HG03060 (cell line): ENCODE measurements around the gene HADHB.
"Not testable (repeated sequence)": the region's sequence is repeated elsewhere in the genome, so short reads cannot be mapped to it uniquely, and the experiment has no call there.

Experiments
- ATAC-seq: cut with Tn5 transposase; IDR thresholded peaks from one replicate; pipeline ENCODE4 v1.9.1; 2021; ENCODE audit warnings: low read depth, moderate number of reproducible peaks; ENCODE audit not compliant: unreplicated experiment

HADHB gene

DNA sequence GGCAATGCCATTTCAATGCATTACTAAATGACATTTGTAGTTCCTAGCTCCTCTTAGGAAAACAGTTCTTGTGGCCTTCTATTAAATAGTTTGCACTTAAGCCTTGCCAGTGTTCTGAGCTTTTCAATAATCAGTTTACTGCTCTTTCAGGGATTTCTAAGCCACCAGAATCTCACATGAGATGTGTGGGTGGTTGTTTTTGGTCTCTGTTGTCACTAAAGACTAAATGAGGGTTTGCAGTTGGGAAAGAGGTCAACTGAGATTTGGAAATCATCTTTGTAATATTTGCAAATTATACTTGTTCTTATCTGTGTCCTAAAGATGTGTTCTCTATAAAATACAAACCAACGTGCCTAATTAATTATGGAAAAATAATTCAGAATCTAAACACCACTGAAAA lies 45.3 kb downstream of the HADHB start:
- no peak for ATAC-seq

DNA sequence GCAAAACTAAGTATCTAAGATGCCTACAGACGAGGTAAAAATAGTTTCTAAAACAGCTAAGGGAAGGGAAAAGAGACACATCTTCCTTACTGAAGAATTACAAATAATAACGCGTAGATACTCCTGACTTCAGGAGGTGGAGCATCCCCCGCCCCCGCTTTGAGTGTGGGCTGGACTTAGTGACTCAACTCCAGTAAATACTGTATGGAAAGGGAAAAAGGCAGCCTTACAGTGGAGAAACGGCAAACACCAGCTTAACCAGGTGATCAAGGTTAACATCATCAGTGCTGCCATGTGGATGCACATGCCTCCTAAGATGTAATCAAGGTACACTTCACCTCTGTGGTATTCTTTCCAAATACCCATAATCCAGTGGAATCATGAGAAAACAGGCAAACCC lies 47.9 kb downstream of the HADHB start:
- ATAC-seq: no peak

DNA sequence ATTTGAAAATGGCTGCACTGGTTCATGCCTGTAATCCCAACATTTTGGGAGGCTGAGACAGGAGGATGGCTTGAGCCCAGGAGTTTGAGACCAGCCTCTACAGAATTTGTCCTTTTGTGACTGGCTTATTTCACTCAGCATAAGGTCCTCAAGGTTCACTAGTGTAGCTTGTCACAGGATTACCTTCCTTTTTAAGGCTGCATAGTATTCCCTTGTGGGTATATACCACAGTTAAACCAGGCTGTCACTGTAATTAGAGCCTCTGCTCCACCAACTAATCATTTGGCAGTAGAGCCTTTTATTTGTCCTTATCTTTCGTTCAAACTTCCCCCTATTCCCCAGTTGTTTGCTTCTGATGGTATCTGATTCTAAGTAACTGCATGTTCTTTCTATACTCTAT lies 50.8 kb downstream of the HADHB start:
- no peak for ATAC-seq

DNA sequence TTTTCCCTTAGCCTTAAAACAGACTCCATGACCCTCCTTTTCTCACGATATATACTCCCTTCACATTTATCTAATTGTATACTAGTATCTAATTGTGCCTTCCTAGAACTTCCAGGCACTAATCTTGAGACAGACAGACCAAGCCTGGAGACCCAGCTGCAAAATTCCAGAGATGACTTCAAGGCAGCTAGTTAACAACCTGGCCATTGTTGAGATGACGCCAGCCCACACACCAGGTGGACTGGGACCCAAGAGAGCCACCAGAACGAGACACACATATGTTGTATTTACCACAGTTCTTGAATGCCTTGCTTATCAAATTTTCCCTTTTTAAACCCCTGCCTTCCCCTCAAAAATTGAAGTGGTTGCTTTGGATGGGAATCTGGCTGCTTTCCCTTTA lies 52.3 kb downstream of the HADHB start:
- no peak for ATAC-seq

DNA sequence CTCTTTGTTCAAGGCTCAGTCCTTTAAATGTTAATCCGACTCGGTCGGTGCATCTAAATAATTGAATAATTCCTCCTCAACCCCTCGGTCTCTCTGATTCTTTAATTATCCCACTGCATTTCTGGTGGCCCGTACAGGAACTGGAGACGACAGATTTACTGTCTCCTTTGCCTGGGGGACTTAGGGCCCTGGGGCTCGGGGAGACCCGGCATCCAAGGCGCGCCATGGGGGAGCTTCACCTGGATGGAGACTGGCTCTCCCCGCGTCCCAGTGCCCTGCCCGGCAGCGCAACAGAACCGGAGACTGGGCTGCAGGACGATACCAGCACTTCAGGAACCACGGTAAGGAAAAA lies 53.5 kb downstream of the HADHB start:
- no peak for ATAC-seq

DNA sequence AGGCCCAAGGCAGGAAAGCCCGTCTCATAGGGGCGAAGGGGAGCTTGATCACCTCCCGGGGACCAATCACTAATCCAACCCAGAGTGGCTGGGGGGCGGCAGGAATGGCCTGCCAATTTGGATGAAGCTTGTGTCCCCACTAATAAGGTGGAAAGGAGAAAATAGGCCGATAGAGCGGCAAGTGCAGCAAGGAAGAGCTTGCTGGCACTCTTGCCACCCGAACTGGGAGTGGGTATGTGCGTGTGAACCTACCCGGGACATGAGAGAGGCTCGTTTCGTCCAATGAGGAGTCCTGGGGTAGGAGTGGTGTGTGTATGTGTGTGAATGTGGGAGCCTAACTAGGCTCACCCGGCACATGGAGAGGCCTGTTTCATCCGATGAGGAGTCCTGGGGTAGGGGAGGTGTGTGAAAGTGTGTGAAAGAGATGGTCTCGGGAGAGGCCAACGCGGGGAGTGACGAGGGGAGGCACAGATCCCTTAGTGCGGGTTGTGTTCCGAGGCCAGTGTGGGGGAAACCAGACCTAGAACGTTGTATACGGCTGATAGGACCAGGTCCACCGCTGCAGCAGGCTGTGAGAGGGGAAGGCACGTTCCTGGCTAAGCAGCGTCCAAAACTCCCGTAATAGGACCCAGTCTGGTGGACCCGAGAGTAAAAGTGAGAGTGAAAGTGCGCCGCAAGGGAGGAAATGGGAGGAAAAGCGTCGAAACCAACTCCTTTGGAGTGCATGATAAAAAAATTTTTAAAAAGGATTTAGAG lies 54.1 kb downstream of the HADHB start:
- ATAC-seq: no peak

DNA sequence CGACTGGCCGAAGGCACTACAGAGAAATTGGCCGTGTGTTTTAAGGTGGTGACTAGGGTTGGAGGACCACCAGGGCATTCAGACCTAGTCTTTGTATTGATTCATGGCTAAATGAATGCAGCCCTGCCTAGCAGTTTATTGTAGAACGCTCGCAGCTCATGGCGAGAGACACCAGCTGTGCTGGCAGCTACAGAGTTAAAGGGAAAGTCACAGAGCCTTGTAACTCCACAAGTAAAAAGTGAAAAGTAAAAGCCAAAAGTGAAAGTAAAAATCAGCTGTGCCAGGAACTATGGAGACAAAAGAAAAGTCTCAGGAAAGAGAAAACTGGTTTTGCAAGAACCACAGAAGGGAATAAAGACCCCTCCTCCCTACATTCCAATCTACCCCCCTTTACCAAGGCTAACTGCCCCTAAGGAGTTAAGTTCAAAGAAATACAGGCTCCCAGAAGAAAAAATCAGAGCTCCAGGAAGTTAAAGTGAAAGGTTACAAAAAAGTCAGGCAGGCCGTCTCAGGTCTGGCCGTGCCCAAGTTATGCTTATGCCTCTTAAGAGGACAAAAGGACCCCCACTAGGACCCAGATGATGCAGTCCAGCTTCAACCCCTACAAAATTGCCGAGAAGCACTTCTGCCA lies 54.8 kb downstream of the HADHB start:
- no peak for ATAC-seq

DNA sequence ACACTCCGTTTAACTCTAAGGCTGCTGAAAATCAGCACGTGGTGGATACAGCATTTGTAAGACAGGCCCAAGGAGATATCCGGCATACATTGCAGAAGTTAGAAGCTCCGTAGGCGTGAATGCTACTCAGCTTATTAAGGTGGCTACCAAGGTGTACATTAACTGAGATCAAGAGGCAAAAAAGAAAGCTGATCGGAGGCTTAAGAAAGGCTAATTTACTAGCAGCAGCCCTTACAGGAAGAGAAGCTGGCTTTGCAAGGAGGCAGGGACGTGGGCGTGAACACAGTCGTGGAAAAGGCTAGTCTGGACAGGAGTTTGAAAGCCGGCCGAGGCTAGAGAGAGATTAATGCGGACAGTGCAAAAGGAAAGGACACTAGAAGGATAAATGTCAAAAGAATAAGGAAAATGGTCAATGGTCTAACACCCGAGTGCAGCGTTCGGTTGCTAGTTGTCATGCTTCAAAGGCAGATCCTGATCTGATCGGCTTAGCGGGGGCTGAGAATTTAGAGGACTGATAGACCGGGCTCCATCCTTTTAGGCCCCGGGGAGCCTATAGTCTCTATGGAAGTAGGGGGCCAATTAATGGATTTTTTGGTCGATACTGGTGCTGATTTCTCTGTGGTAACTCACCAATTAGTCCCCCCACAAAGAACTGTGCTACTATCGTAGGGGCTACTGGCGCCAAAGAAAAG lies 55.6 kb downstream of the HADHB start:
- ATAC-seq: no peak

DNA sequence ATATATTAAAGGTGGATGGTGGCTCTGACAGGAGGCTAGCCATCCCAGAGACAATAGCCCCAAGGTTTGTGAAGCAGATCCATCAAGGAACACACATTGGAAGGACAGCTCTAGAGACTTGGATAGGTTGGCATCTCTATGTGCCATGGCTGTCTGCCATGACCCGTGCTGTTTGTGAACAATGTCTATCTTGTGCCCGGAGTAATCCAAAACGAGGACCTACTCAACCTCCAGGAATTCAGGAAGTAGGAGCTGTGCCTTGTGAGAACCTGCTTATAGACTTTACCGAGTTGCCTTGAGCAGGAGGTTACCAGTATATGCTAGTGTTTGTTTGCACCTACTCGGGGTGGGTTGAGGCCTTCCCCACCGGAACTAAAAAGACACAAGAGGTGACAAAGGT lies 58.1 kb downstream of the HADHB start:
- ATAC-seq: no peak

DNA sequence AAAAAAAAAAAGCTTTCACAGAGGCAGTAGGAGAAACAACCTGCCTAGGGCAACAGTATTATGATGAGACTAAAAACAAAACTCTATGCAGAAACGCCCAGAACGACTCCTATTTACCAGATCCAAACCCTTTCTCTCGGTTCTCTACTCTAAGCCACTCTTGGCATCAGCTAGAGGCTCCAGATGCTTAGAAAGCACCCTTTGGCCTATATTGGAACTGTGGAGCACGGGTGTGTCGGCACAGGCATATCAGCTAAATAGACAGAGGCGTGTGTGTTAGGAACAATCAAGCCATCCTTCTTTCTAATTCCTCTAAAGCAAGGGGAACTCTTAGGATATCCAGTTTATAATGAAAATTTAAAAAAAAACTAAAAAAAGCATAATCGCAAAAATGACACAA lies 60.4 kb downstream of the HADHB start:
- not testable (repeated sequence) for ATAC-seq

DNA sequence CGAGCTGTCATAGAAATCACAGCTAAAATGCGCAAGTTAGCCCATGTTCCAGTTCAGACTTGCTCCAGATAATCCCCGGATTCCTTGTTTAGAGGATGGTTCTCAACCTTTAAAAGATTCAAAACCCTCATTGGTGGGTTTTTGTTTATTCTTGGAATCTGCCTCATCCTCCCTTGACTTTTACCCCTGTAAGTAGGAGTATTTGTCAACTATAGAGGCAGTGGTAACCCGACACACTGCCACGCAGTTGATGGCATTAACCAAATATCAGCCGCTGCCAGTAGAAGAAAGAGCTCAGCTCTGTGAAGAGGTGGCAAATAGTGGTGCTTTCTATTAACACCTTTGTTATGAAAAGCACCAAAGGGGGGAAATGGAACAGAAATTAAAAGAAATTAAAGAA lies 60.8 kb downstream of the HADHB start:
- ATAC-seq: no peak

DNA sequence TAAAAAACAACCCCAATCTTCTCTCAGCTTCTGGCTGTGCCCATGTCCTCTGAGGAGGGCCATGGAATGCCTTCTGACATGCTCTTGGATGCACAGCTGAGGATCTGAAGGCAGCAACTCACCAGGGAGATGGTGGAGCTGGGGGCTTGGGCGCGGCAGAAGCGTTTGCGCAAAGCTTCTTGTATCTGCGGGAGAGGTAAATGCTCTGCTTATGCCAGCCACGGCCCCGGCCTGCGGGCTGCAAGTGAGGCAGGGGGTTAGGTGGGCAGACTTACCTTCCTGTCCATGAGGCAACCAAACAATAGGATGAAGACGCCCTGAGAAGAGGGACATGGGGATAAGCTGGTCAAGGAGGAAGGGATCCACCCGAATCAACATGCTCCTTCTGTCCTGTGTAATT lies 65.2 kb downstream of the HADHB start:
- ATAC-seq: no peak

DNA sequence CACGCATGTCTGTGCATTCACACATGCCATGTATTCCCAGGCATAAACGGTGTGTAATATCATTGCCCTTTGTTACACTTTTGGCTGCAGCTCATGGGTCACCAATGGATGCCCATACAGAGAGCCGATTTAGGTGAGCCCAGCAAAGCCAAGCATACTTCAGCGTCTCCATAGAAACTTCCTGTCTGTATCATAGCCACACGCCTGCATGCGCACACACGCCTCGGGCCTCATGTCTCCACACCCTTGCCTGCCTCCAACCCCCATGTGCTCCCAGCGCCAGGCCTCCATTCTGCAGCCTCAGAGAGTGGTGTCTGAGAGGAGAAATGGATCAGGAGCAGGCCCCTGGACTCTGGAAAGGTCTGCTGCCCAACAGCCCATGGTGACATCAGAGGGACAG lies 67.7 kb downstream of the HADHB start:
- ATAC-seq: no peak

DNA sequence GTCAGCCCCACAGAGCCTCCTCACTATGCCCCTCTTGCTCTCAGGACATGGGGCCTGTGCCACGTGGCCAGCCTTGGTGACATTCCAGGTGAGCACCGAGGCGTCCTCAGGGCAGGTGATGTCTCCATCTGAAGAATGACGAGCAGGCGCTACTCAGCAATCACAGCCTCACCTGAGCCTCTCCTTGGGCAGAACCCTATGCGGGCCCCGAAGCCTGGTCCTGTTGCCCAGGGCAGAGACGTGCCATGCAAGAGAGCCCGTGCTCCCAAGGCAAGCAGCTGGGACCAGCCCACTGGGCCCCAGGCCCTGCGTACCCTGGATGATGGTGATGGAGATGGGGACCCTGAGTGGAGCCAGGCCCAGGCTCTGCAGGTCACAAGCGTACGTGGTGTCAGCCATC lies 68.7 kb downstream of the HADHB start:
- no peak for ATAC-seq

DNA sequence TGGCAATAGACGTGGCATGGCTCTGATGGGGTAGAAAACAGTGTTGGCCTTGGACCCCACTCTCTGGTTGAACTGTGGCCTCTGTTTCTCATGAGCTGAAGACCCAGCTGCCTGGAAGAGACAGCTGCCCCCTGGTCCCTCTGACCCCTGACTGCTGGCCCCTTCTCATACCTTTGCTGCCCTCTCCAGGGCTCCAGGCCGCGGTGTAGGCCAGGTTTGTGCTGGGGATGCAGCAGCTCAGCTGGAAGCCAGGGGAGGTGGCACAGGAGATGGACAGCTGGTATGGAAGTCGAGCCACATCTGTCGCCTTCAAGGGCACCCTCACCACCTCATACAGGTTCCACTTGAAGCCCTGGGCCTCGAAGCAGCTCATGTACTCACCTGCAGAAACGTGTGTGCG lies 69.5 kb downstream of the HADHB start:
- no peak for ATAC-seq

DNA sequence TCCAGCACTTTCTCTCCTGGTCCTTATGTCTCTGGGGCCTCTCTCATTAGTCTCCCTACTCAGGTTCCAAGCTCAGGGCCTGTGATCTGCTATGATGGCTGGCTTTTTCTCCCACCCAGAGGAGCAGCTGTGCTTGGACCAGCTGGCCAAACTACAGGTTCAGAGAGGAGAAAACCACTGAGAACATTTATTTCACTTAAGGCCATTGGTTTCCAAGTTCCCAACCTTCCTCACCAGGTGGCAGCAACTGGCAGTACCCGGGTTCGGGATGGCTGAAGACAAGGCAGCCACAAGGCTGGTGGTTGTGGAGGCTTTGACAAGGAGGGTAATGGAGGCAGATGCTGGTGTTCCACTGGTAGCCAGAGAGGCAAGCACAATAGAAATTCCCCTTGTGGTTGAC lies 71.3 kb downstream of the HADHB start:
- ATAC-seq: no peak

DNA sequence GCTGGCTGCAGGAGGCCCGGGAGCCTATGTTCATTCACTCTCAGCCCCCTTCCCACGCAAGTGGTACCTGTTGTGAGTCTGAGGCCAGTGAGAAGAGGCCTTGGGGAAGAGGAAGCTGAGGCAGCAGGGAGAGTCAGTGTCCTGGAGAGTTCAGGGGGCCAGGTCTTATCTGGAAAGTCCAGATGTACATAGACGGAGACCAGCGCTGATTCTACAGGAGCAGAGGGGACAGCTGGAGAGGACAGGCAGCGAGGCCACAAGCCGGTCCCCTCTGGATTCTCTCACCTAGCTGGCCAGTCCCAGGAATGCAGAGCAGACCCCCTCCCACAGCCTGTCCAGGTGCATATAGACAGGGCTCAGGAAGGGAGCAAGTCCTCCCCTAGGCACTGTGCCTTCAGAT lies 72.1 kb downstream of the HADHB start:
- no peak for ATAC-seq

DNA sequence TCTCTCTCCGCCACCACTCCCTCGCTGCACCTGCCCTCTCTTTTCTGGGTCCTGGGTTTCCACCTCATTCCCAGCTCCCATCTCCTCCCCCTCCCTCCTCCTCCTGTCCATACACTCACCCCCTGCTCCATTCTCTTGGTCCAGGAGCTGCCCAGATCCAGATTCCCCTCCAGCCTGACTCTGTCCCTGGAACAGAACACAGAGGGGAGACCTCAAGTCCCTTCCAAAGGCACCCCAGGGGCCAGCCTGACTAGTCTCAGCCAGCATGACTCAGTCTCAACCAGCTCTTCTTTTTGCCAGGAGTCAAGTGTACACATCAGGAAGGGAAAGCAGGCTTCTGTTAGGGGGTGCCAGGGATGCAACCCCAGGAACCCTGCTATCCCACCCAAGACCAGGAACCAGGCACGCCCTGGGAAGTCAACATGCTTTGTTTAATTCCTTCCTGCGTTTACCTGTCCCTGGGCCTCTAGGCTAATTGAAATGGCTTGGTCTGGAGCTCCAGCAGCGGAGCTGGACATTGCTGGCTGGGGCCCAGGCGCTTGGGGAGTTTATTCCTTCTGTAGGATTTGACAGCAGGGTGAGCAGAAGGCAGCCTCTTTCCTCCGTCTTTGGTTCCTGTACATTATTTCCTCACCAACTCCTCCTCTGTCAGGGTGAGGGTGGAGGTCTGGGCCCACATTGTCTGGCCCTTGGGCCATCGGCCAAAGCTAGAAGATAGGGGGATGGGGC lies 72.8 kb downstream of the HADHB start:
- ATAC-seq: no peak

DNA sequence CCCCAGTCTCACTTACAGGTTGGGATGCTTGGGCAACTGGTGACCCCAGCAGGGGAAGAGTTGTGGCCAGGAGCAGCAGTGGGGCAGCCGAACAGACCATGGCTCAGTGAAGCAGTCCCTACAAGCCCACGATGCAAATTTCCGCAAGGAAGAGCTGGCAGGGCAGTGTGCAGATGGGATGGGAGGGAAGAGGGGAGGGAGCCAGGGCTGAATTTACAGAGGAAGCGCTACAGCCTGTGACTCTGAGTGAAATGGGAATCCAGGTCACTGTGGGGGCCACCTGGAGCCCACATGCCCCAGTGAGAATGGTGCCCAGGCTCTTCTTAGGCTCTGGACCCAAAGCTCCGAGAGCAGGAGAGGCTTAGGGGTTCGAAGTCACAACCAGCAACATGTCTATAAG lies 74.2 kb downstream of the HADHB start:
- ATAC-seq: no peak

DNA sequence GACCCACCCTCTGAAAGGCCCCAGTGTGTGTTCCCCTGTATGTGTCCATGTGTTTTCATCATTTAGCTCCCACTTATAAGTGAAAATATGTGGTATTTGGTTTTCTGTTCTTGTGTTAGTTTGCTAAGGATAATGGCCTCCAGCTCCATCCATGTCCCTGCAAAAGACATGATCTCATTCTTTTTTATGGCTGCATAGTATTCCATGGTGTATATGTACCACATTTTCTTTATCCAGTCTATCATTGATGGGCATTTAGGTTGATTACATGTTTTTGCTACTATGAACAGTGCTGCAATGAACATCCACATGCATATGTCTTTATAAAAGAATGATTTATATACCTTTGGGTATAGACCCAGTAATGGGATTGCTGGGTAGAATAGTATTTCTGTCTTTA lies 79.7 kb downstream of the HADHB start:
- not testable (repeated sequence) for ATAC-seq

DNA sequence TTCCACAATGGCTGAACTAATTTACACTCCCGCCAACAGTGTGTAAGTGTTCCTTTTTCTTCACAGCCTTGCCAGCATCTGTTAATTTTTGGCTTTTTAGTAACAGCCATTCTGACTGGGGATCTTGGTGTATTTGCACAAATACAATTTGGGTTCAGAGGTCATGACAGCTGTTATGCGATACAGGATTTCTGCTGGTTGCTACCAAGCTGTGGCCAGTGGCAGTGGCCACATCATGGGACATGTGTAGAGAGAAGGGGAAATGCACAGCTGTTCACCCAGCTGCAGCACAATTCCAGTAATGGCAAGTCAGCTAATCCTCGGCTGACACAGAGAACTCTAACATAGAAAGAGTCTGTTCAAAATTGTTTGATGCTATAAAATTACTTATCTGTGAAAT lies 80.2 kb downstream of the HADHB start:
- no peak for ATAC-seq
